HepG2 (cell line): Measurements from ENCODE around the gene KCNK7. TPM values are rescaled to one million over a fixed set of nuclear protein-coding genes. Genes with fewer than 3 reads are reported as not detected.

Source experiments
- AGO2 ChIP-seq: fragments of 200-400 bp; formaldehyde crosslinking; optimal IDR thresholded peaks from 2 replicates; pipeline ENCODE3; 2017; ENCODE audit warnings: mild to moderate bottlenecking, low read depth, low read length, moderate library complexity
- ATM ChIP-seq: fragments of 450-650 bp; IDR thresholded peaks from 2 replicates; pipeline ENCODE4 v1.7.1; 2017; ENCODE audit warnings: mild to moderate bottlenecking, borderline replicate concordance
- FOXJ3 ChIP-seq: sonication (generic); formaldehyde crosslinking; IDR thresholded peaks from 2 replicates; pipeline ENCODE4 v1.4.0; 2020; ENCODE audit warnings: missing genetic modification reagents, mild to moderate bottlenecking, borderline replicate concordance
- LCORL ChIP-seq, 2 experiments: fragments of 450-650 bp in 1 of 2; sonication (generic) in 1 of 2; formaldehyde crosslinking in 1 of 2; IDR thresholded peaks; 2 replicates each; pipeline versions ENCODE4 v1.5.0 to v1.6.1; 2017 to 2020; ENCODE audit warnings: antibody characterized with exemption in 1 of 2, missing genetic modification reagents in 1 of 2
- MEF2D ChIP-seq: sonication (generic); formaldehyde crosslinking; IDR thresholded peaks from 2 replicates; pipeline ENCODE4 v1.5.1; 2020; ENCODE audit warnings: mild to moderate bottlenecking, missing genetic modification reagents
- NBN ChIP-seq: fragments of 450-650 bp; conservative IDR thresholded peaks from 2 replicates; pipeline ENCODE4 v1.6.1; 2017
- PHB2 ChIP-seq: fragments of 450-650 bp; IDR thresholded peaks from 2 replicates; pipeline ENCODE4 v1.6.1; 2018; ENCODE audit not compliant: partially characterized antibody
- SOX6 ChIP-seq, 2 experiments: fragments of 450-650 bp in 1 of 2; sonication (generic) in 1 of 2; formaldehyde crosslinking in 1 of 2; IDR thresholded peaks; 2 replicates each; pipeline versions ENCODE4 v1.4.0 to v1.6.1; 2017 to 2020; ENCODE audit warnings: antibody characterized with exemption in 1 of 2, mild to moderate bottlenecking in 1 of 2, missing genetic modification reagents in 1 of 2
- TP53 ChIP-seq: sonication (generic); formaldehyde crosslinking; conservative IDR thresholded peaks from 2 replicates; pipeline ENCODE4 v1.4.0; 2020; ENCODE audit warnings: missing genetic modification reagents
- XBP1 ChIP-seq: sonication (generic); formaldehyde crosslinking; IDR thresholded peaks from 2 replicates; pipeline ENCODE4 v1.5.0; 2020; ENCODE audit warnings: missing genetic modification reagents
- ZBTB38 ChIP-seq: sonication (generic); formaldehyde crosslinking; IDR thresholded peaks from 2 replicates; pipeline ENCODE4 v1.5.1; 2020; ENCODE audit warnings: mild to moderate bottlenecking, missing genetic modification reagents
- ZFP62 ChIP-seq: sonication (generic); formaldehyde crosslinking; IDR thresholded peaks from 2 replicates; pipeline ENCODE4 v1.4.0; 2020; ENCODE audit warnings: missing genetic modification reagents
- ZFP91 ChIP-seq: sonication (generic); formaldehyde crosslinking; IDR thresholded peaks from 2 replicates; pipeline ENCODE4 v1.9.0; 2022; ENCODE audit warnings: missing genetic modification reagents, mild to moderate bottlenecking, borderline replicate concordance
- ZFY ChIP-seq: sonication (generic); formaldehyde crosslinking; IDR thresholded peaks from 2 replicates; pipeline ENCODE4 v1.4.0; 2020; ENCODE audit warnings: missing genetic modification reagents
- ZNF281 ChIP-seq: sonication (generic); formaldehyde crosslinking; IDR thresholded peaks from 2 replicates; pipeline ENCODE4 v1.4.0; 2020; ENCODE audit warnings: missing genetic modification reagents, borderline replicate concordance
- ZNF570 ChIP-seq: sonication (generic); formaldehyde crosslinking; IDR thresholded peaks from 2 replicates; pipeline ENCODE4 v1.4.0; 2020; ENCODE audit warnings: mild to moderate bottlenecking, missing genetic modification reagents, borderline replicate concordance
- ZNF703 ChIP-seq: sonication (generic); formaldehyde crosslinking; IDR thresholded peaks from 2 replicates; pipeline ENCODE4 v1.5.1; 2020; ENCODE audit warnings: missing genetic modification reagents, mild to moderate bottlenecking, moderate library complexity, borderline replicate concordance
- ZNF883 ChIP-seq: sonication (generic); formaldehyde crosslinking; IDR thresholded peaks from 2 replicates; pipeline ENCODE4 v1.5.1; 2020; ENCODE audit warnings: mild to moderate bottlenecking, missing genetic modification reagents; ENCODE audit errors: not compliant biosample characterization
- polyA plus RNA-seq, 8 experiments: library from polyadenylated mRNA; depleted of rRNA in 3 of 8; stranded (reverse) in 7 of 8; unstranded in 1 of 8; fragments of >200 nt; fragmentation: Illumina TruSeq in 4 of 8; extraction: Trizol in 4 of 8; gene quantifications; 2 replicates each; pipeline versions ENCODE4 v1.2.1 to v1.2.3, GENCODE V29; 2011 to 2016; ENCODE audit warnings: low read depth in 4 of 8, missing spikeins in 1 of 8, mixed read lengths in 1 of 8; ENCODE audit not compliant: insufficient read depth in 1 of 8
- total RNA-seq, 5 experiments: library from RNA; depleted of rRNA; stranded (reverse); fragments of >200 nt; fragmentation: Illumina TruSeq; extraction: Trizol; gene quantifications; 2 replicates each; pipeline ENCODE4 v1.2.3, GENCODE V29; 2016; ENCODE audit warnings: low read depth in 1 of 5
- TF ChIP-seq, protein P1 (sequence below): sonication (generic); formaldehyde crosslinking; IDR thresholded peaks from 2 replicates; pipeline ENCODE4 v1.5.1; 2020; ENCODE audit warnings: missing genetic modification reagents, mild to moderate bottlenecking, borderline replicate concordance
- TF ChIP-seq, protein P2 (sequence below): sonication (generic); formaldehyde crosslinking; IDR thresholded peaks from 2 replicates; pipeline ENCODE4 v1.4.0; 2020; ENCODE audit warnings: missing genetic modification reagents, borderline replicate concordance
- TF ChIP-seq, protein P3 (sequence below): sonication (generic); formaldehyde crosslinking; IDR thresholded peaks from 2 replicates; pipeline ENCODE4 v1.5.1; 2020; ENCODE audit warnings: missing genetic modification reagents, mild to moderate bottlenecking, borderline replicate concordance

KCNK7 gene
- total and polyA plus RNA-seq, 2 of the 13 experiments (the other 11 are each of a cell fraction or from before 2014, with no cell fraction given), result 0.11 TPM; not detected in 1

GRCh38 chr11:65615229-65615949, 19.8 kb upstream of the KCNK7 start, which contains the start of gene PCNX3 (continued):
- peak; percentile 82 for TF ChIP-seq ZFY (CRISPR knock-in tag)
- no peak for TF ChIP-seq PHB2
- no peak for TF ChIP-seq ZFP62 (CRISPR knock-in tag)
- peak; percentile 100 for TF ChIP-seq ZFP91 (CRISPR knock-in tag)
- no peak for TF ChIP-seq ATM
- TF ChIP-seq, protein P1, sequence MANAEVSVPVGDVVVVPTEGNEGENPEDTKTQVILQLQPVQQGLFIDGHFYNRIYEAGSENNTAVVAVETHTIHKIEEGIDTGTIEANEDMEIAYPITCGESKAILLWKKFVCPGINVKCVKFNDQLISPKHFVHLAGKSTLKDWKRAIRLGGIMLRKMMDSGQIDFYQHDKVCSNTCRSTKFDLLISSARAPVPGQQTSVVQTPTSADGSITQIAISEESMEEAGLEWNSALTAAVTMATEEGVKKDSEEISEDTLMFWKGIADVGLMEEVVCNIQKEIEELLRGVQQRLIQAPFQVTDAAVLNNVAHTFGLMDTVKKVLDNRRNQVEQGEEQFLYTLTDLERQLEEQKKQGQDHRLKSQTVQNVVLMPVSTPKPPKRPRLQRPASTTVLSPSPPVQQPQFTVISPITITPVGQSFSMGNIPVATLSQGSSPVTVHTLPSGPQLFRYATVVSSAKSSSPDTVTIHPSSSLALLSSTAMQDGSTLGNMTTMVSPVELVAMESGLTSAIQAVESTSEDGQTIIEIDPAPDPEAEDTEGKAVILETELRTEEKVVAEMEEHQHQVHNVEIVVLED (CRISPR knock-in tag), result peak; percentile 90
- TF ChIP-seq ZNF570 (CRISPR knock-in tag), result no peak
- no peak for TF ChIP-seq LCORL (IDR thresholded peaks at IDR 0.05)
- no peak for TF ChIP-seq LCORL (CRISPR knock-in tag; IDR thresholded peaks at IDR 0.05)
- no peak for TF ChIP-seq ZNF883 (CRISPR knock-in tag)
- 0 out of 2 replicates have a peak, but pooled peaks have one; percentile 20 for TF ChIP-seq TP53 (CRISPR knock-in tag)
- no peak for TF ChIP-seq NBN
- TF ChIP-seq ZNF703 (CRISPR knock-in tag), result no peak
- TF ChIP-seq ZBTB38 (CRISPR knock-in tag), result peak; percentile 46; the same call in 1 of the 2 replicates
- no peak for TF ChIP-seq AGO2
- no peak for TF ChIP-seq ZNF281
- TF ChIP-seq, protein P2, sequence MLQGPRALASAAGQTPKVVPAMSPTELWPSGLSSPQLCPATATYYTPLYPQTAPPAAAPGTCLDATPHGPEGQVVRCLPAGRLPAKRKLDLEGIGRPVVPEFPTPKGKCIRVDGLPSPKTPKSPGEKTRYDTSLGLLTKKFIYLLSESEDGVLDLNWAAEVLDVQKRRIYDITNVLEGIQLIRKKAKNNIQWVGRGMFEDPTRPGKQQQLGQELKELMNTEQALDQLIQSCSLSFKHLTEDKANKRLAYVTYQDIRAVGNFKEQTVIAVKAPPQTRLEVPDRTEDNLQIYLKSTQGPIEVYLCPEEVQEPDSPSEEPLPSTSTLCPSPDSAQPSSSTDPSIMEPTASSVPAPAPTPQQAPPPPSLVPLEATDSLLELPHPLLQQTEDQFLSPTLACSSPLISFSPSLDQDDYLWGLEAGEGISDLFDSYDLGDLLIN, result no peak
- no peak for TF ChIP-seq FOXJ3 (CRISPR knock-in tag)
- TF ChIP-seq MEF2D (CRISPR knock-in tag), result peak; percentile 35; the same call in 1 of the 2 replicates
- no peak for TF ChIP-seq SOX6 (IDR thresholded peaks at IDR 0.05)
- TF ChIP-seq SOX6 (CRISPR knock-in tag; IDR thresholded peaks at IDR 0.05), result peak; percentile 38; the same call in 1 of the 2 replicates
- TF ChIP-seq, protein P3, sequence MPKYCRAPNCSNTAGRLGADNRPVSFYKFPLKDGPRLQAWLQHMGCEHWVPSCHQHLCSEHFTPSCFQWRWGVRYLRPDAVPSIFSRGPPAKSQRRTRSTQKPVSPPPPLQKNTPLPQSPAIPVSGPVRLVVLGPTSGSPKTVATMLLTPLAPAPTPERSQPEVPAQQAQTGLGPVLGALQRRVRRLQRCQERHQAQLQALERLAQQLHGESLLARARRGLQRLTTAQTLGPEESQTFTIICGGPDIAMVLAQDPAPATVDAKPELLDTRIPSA, result no peak
- TF ChIP-seq XBP1 (CRISPR knock-in tag), result no peak
